ENCODE data around the gene OBSCN. TPM values are rescaled to one million over a fixed set of nuclear protein-coding genes. Genes with fewer than 3 reads are reported as not detected.

Gene OBSCN
- total and polyA plus RNA-seq, 4 donors: 0.54 to 5.6 (median 2.7) TPM

DNA sequence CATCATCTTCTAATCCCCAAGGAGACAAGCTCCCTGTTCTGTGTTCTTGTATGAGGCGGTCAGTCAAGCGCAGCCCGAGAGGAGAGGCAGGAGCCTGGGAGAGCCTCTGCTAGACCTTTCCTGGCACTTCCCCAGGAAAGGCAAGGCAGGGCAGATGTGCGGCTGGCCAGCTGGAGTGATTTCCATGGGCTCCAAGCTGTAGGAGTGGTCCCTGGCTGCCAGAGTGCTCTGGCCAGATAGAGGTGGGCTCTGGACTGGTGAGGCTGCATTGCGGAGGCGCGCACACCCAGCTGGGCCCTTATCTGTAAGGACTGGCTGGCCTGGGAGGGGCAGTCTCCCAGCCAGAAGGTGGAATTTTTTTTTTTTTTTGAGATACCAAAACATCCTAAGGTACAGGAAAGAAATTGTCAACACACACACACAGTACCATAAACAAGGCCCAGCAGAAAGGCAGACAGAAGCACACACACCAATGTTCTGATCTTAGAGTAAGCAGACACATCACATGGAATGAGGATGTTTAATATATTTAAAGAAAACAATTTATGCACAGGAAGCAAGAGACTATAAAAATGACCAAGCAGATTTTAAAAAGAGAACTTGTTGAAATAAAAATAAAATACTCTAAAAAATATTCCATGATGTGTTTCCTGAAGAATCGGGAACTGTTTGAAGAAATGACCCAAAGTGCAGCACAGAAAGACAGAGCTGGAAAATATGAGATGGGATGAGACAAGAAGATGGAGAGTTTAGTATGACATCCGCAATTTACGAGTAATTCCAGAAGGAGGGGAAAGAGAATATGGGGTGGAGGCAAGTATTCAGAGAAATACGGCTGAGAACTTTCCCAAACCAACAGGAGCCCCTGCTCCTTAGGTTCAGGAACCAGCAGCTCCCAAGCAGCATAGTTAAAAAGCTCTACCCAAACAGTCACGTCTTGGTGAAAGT is 28.8 kb upstream of the OBSCN start (continued):
- TF ChIP-seq, protein P1, sequence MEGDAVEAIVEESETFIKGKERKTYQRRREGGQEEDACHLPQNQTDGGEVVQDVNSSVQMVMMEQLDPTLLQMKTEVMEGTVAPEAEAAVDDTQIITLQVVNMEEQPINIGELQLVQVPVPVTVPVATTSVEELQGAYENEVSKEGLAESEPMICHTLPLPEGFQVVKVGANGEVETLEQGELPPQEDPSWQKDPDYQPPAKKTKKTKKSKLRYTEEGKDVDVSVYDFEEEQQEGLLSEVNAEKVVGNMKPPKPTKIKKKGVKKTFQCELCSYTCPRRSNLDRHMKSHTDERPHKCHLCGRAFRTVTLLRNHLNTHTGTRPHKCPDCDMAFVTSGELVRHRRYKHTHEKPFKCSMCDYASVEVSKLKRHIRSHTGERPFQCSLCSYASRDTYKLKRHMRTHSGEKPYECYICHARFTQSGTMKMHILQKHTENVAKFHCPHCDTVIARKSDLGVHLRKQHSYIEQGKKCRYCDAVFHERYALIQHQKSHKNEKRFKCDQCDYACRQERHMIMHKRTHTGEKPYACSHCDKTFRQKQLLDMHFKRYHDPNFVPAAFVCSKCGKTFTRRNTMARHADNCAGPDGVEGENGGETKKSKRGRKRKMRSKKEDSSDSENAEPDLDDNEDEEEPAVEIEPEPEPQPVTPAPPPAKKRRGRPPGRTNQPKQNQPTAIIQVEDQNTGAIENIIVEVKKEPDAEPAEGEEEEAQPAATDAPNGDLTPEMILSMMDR (IDR thresholded peaks at IDR 0.05; ENCODE audit: low read depth, low read length, missing input control): no peak
- TF ChIP-seq SP1 (IDR thresholded peaks at IDR 0.05) (no peak), YY1 (IDR thresholded peaks at IDR 0.05) (no peak), EGR1 (IDR thresholded peaks at IDR 0.05; ENCODE audit: low read depth in 2 of 2) (no peak), NR2F2 (IDR thresholded peaks at IDR 0.05) (no peak), RXRA (IDR thresholded peaks at IDR 0.05) (no peak)
- TF ChIP-seq, protein P2, sequence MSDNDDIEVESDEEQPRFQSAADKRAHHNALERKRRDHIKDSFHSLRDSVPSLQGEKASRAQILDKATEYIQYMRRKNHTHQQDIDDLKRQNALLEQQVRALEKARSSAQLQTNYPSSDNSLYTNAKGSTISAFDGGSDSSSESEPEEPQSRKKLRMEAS (IDR thresholded peaks at IDR 0.05): no peak

DNA sequence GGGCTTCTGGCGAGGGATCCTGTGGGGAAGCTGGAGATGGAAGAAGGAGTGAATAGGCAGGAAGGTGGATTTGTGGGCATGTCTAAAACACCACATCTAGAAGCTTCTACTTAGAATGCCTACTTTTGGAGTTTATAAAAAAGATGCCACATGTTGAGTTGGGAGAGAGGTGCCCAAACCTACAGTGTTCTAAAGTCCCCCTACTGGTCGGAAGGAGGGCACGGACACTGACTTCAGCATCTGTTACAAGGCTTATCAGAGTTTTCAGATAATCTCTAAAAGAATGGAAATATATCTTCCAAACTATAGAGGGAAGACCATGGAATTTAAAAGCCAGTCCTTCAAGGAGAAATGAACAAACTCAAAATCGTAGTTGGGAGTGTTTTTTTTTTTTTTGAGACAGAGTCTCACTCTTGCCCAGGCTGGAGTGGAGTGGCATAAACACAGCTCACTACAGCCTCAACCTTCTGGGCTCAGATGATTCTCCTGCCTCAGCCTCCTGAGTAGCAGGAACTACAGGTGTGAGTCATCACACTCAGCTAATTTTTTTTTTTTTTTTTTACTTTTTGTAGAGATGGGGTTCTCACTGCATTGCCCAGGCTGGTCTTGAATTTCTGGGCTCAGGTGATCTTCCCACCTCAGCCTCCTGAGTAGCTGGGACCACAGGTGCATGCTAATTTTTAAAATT is 27.4 kb upstream of the OBSCN start:
- H3K27ac ChIP-seq (ENCODE audit: low read depth in 1 of 2, low read length in 2 of 2): no peak overlapping the region
- DNase-seq (ENCODE audit: low spot score): no peak
- TF ChIP-seq RAD21 (IDR thresholded peaks at IDR 0.05) (peak in 1 of 2 donors; percentile 21), SP1 (IDR thresholded peaks at IDR 0.05) (no peak), HNF4A (conservative IDR thresholded peaks at IDR 0.05) (no peak)
- TF ChIP-seq, protein P1 (IDR thresholded peaks at IDR 0.05; ENCODE audit: low read depth, low read length, missing input control): peak; percentile 21
- H3K4me3 ChIP-seq (ENCODE audit: low read depth in 1 of 3, low read length in 3 of 3): no peak overlapping the region
- H3K9ac ChIP-seq (ENCODE audit: low read depth in 1 of 2, low read length in 2 of 2): no peak overlapping the region
- 86% methylated on average over 4 of the region's 4 CpGs for WGBS
- no peaks in the 10 kb centered on the region for H3K9me3 ChIP-seq (ENCODE audit: control insufficient read depth in 4 of 4, low read length in 3 of 4)
- no peaks in the 10 kb centered on the region for H3K4me1 ChIP-seq (ENCODE audit: control insufficient read depth in 4 of 4, insufficient read depth in 4 of 4, low read length in 3 of 4)
- peaks cover 0 to 4% (median 2%) of the 10 kb centered on the region in 4 donors for H3K36me3 ChIP-seq (ENCODE audit: control insufficient read depth in 4 of 4, insufficient read depth in 3 of 4, low read depth in 1 of 4, low read length in 3 of 4)
- no peaks in the 10 kb centered on the region for H3K27me3 ChIP-seq (ENCODE audit: control insufficient read depth in 4 of 4, insufficient read depth in 4 of 4, low read length in 3 of 4)

DNA sequence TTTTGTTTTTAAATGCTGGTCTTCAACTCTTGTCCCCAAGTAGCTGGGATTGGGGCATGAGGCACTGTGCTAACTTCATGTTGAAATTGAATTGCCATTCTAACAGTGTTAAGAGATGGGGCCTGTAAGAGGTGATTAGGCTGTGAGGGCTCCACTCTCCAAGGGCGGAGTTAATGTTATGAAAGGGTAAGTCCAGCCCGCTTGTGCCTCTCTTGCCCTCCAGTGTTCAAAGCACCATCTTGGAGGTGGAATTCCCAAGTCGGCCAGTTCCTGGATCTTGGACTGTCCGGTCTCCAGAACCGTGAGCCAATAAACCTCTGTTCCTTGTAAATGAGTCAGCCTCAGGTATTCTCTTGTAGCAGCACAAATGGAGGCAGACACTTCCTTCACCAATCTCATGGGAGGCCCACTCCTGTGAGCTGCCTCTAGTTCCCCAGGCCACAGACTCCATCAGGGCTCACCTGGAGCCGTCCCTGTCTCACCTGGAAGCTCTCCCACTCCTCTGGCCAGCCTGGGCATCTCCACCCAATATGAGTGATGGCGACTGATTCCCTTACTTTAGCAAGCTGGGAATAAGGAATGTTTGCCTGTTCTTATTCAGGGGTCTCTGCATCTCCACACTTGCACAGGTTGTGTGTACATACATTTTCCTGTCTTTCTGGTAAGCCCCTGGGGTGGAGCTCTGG is 26.7 kb upstream of the OBSCN start:
- Histone ChIP-seq H3K27me3 (ENCODE audit: control insufficient read depth in 4 of 4, insufficient read depth in 4 of 4, low read length in 3 of 4) (no peaks in the 10 kb centered on the region), H3K27ac (ENCODE audit: low read depth in 1 of 2, low read length in 2 of 2) (no peak overlapping the region), H3K4me1 (ENCODE audit: control insufficient read depth in 4 of 4, insufficient read depth in 4 of 4, low read length in 3 of 4) (no peaks in the 10 kb centered on the region), H3K9ac (ENCODE audit: low read depth in 1 of 2, low read length in 2 of 2) (no peak overlapping the region), H3K9me3 (ENCODE audit: control insufficient read depth in 4 of 4, low read length in 3 of 4) (no peaks in the 10 kb centered on the region), H3K36me3 (ENCODE audit: control insufficient read depth in 4 of 4, insufficient read depth in 3 of 4, low read depth in 1 of 4, low read length in 3 of 4) (peaks cover 0 to 4% (median under 1%) of the 10 kb centered on the region in 4 donors), H3K4me3 (ENCODE audit: low read depth in 1 of 3, low read length in 3 of 3) (no peak overlapping the region)
- no peak for TF ChIP-seq JUND (IDR thresholded peaks at IDR 0.05)
- TF ChIP-seq, protein P3, sequence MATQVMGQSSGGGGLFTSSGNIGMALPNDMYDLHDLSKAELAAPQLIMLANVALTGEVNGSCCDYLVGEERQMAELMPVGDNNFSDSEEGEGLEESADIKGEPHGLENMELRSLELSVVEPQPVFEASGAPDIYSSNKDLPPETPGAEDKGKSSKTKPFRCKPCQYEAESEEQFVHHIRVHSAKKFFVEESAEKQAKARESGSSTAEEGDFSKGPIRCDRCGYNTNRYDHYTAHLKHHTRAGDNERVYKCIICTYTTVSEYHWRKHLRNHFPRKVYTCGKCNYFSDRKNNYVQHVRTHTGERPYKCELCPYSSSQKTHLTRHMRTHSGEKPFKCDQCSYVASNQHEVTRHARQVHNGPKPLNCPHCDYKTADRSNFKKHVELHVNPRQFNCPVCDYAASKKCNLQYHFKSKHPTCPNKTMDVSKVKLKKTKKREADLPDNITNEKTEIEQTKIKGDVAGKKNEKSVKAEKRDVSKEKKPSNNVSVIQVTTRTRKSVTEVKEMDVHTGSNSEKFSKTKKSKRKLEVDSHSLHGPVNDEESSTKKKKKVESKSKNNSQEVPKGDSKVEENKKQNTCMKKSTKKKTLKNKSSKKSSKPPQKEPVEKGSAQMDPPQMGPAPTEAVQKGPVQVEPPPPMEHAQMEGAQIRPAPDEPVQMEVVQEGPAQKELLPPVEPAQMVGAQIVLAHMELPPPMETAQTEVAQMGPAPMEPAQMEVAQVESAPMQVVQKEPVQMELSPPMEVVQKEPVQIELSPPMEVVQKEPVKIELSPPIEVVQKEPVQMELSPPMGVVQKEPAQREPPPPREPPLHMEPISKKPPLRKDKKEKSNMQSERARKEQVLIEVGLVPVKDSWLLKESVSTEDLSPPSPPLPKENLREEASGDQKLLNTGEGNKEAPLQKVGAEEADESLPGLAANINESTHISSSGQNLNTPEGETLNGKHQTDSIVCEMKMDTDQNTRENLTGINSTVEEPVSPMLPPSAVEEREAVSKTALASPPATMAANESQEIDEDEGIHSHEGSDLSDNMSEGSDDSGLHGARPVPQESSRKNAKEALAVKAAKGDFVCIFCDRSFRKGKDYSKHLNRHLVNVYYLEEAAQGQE (IDR thresholded peaks at IDR 0.05): no peak
- TF ChIP-seq, protein P2 (IDR thresholded peaks at IDR 0.05): no peak
- TF ChIP-seq HNF4G (IDR thresholded peaks at IDR 0.05): no peak
- no peak for TF ChIP-seq TAF1 (conservative IDR thresholded peaks at IDR 0.05)
- no peak for TF ChIP-seq FOXA2 (IDR thresholded peaks at IDR 0.05)
- TF ChIP-seq YY1 (IDR thresholded peaks at IDR 0.05): no peak
- TF ChIP-seq RAD21 (IDR thresholded peaks at IDR 0.05): no peak
- DNase-seq (ENCODE audit: low spot score): no peak
- WGBS: 96% methylated on average over 7 of the region's 7 CpGs
